Upper lobe of left lung (tissue), 6 donors: ENCODE data around the gene SMARCA1. TPM values are rescaled to one million over a fixed set of nuclear protein-coding genes. Genes with fewer than 3 reads are reported as not detected.
"Not testable (repeated sequence)": the region's sequence is repeated elsewhere in the genome, so short reads cannot be mapped to it uniquely, and the experiment has no call there.

ENCODE experiments used
- ATAC-seq, 2 donors: fragments of 200-7000 bp; cut with Tn5 transposase; one replicate each; pipeline ENCODE4 v1.9.1; 2022; ENCODE audit warnings: mild to moderate bottlenecking in 2 of 2, moderate library complexity in 2 of 2; ENCODE audit not compliant: low FRiP score in 2 of 2
- DNase-seq, 2 donors: peaks; one replicate each; pipeline ENCODE4 v3.0.0-alpha.2; 2019 to 2020
- H3K27ac ChIP-seq, 4 donors: fragments of 200-600 bp; sonication (generic); one replicate each; pipeline ENCODE4 v1.5.1; 2016 to 2019
- H3K27me3 ChIP-seq, 4 donors: fragments of 200-600 bp; sonication (generic); one replicate each; pipeline ENCODE4 v1.5.1; 2017 to 2019
- H3K36me3 ChIP-seq, 4 donors: fragments of 200-600 bp; sonication (generic); one replicate each; pipeline ENCODE4 v1.5.1; 2016 to 2019
- H3K4me1 ChIP-seq, 4 donors: fragments of 200-600 bp; sonication (generic); one replicate each; pipeline ENCODE4 v1.5.1; 2018 to 2019
- H3K4me3 ChIP-seq, 4 donors: fragments of 200-600 bp; sonication (generic); one replicate each; pipeline ENCODE4 v1.5.1; 2017 to 2019; ENCODE audit warnings: mild to moderate bottlenecking in 2 of 4, moderate library complexity in 1 of 4
- H3K9me3 ChIP-seq, 4 donors: fragments of 200-600 bp; sonication (generic); one replicate each; pipeline ENCODE4 v1.5.1; 2018 to 2019
- CTCF ChIP-seq, 6 experiments: fragments of 450-650 bp in 4 of 6; fragments of 200-600 bp in 2 of 6; sonication (generic) in 2 of 6; IDR thresholded peaks; one replicate each; pipeline ENCODE4 v1.5.1; 2016 to 2019; ENCODE audit warnings: antibody characterized with exemption in 6 of 6
- EP300 ChIP-seq, 4 donors: sonication (generic); formaldehyde crosslinking; IDR thresholded peaks; one replicate each; pipeline ENCODE4 v1.5.1; 2017; ENCODE audit warnings: antibody characterized with exemption in 4 of 4, control low read depth in 2 of 4
- POLR2A ChIP-seq, 4 donors: fragments of 450-650 bp; IDR thresholded peaks; one replicate each; pipeline ENCODE4 v1.5.1; 2016 to 2017; ENCODE audit warnings: antibody characterized with exemption in 4 of 4, mild to moderate bottlenecking in 2 of 4
- POLR2AphosphoS5 ChIP-seq, 2 donors: sonication (generic); formaldehyde crosslinking; IDR thresholded peaks; one replicate each; pipeline ENCODE4 v1.5.1; 2017; ENCODE audit warnings: antibody characterized with exemption in 2 of 2
- WGBS, 2 donors: methylation state at CpG; one replicate each; pipeline ENCODE4 v1.1.5; 2017 to 2018; 5-methylcytosine and 5-hydroxymethylcytosine counted together
- total RNA-seq, 6 donors: library from RNA; depleted of rRNA in 4 of 6; stranded (reverse); fragments of >200 nt in 4 of 6; gene quantifications; one replicate each; pipeline versions ENCODE4 v1.1.0 to v1.2.1, GENCODE V29; 2016 to 2021
- donor health status: DM: no; HTN: no; CAD: no; lungs with moderate emphysema.
- donor health status: DM: no; HTN: yes; CAD: no; lungs with severe emphysema.

SMARCA1 gene
- total RNA-seq, 6 donors from 2014 or later: 18.3 to 44.7 (median 29.5) TPM

DNA sequence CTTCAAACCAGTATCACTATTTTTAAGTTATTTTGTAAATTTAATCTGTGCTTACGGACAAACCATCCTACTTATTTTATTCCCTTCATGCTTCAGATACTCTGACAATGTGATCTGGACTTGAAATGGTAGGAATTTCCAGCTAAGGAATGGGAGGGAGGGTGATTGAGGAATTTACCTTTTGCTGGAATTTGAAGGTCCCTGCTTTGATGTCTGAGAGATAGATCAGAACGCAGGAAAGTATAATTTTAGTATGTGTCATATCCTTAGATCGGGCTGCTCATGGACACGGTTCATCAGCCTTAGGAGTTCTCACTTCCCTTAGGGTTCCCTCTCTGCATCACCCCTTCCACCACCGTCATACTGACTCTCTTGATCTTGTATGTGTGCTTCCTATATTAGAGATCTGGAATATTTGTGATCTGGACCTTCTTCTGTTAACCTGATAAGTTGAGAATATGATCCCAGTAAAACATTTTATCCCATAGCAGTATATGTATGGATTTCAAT, 33.6 kb upstream of the SMARCA1 start:
- no peak overlapping the region for H3K27ac ChIP-seq
- WGBS, 2 donors: 80 to 94% methylated on average over 5 of the region's 5 CpGs
- ATAC-seq (no peak), DNase-seq (no peak)
- no peak overlapping the region for H3K4me3 ChIP-seq
- peaks cover 0 to 28% (median 0%) of the 10 kb centered on the region in 4 donors for H3K36me3 ChIP-seq
- TF ChIP-seq EP300 (IDR thresholded peaks at IDR 0.05): no peak
- no peaks in the 10 kb centered on the region for H3K27me3 ChIP-seq
- H3K9me3 ChIP-seq: no peaks in the 10 kb centered on the region
- no peaks in the 10 kb centered on the region for H3K4me1 ChIP-seq

DNA sequence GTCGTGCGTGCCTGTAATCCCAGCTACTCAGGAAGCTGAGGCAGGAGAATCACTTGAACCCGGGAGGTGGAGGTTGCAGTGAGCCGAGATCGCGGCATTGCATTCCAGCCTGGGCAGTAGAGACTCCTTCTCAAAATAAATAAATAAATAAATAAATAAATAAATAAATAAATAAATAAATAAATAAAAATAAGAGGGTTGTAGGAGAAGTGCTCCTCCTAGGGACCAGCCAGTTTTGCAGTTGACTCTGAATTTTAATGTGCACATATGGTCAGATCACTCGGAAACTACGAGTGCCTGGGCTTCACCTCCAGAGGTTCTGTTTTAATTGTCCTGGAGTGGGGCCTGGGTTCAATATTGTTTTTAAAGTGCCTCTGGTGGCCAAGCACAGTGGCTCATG, 31.5 kb upstream of the SMARCA1 start:
- H3K9me3 ChIP-seq, ATAC-seq, DNase-seq, H3K27ac ChIP-seq, H3K4me1 ChIP-seq, H3K27me3 ChIP-seq, H3K4me3 ChIP-seq: not testable (repeated sequence)
- H3K36me3 ChIP-seq: peaks cover 0 to 16% (median 0%) of the 10 kb centered on the region in 4 donors
- WGBS, 2 donors: 89 to 94% methylated on average over 8 of the region's 8 CpGs

DNA sequence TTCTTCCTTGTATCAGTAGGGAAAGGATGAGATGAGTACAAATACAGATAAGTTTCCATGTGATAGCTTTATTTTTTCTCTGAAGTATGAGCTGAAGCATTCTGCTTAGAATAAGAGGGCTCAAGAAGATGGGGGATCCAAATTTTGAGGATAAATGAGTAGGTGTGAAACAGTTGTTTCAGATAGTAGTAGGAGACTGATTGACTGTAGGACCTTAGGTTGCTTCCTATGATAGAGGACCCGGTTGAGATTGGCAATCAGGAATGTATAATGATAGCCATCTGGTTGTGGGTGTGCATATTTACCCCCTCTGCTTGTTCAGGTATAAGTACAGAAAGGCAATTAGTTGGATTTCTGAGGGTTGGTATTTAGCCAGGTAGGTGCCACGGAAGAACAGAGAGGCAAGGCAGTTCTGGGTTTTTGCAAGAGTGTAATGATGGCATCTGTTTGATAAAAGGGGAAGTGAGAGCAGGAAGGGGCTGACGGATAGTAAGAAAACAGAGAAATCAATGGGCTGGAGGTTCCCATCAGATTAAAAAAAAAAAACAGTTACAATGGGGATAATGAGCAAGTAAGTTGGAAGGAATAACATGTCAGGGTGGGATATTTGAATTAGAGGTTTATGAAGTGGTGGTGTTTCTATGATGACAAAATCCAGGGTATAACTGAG, 30.5 kb upstream of the SMARCA1 start:
- no peak for DNase-seq
- no peak for ATAC-seq
- Histone ChIP-seq H3K9me3 (no peaks in the 10 kb centered on the region), H3K4me1 (no peaks in the 10 kb centered on the region), H3K27ac (no peak overlapping the region), H3K36me3 (peaks cover 0 to 6% (median 0%) of the 10 kb centered on the region in 4 donors), H3K27me3 (no peaks in the 10 kb centered on the region), H3K4me3 (no peak overlapping the region)
- TF ChIP-seq POLR2A (IDR thresholded peaks at IDR 0.05) (no peak), CTCF (IDR thresholded peaks at IDR 0.05) (no peak), POLR2AphosphoS5 (IDR thresholded peaks at IDR 0.05) (no peak), EP300 (IDR thresholded peaks at IDR 0.05) (no peak)
- WGBS, 2 donors: 62 to 78% methylated on average over 3 of the region's 3 CpGs

DNA sequence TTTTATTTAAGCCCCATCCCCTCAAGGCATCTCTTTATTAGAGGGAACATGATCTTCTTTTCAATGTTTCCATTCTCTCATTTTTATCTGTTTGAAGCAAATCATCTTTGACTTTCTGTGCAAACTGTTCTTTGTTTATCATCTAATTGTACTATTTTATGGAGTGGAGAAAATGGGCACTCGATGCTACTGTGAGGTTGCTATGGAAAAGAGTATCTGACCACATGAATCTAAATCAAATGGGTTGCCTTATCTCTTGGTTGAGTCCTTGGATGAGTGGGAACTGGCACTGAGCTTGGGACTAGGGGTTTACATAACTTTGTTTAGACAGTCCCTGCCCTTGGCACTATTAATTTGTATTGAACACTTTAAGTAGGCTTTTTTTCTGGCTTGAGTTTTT, 25.8 kb upstream of the SMARCA1 start:
- TF ChIP-seq POLR2A (IDR thresholded peaks at IDR 0.05) (no peak), POLR2AphosphoS5 (IDR thresholded peaks at IDR 0.05) (no peak), EP300 (IDR thresholded peaks at IDR 0.05) (no peak), CTCF (IDR thresholded peaks at IDR 0.05) (no peak)
- ATAC-seq: no peak

DNA sequence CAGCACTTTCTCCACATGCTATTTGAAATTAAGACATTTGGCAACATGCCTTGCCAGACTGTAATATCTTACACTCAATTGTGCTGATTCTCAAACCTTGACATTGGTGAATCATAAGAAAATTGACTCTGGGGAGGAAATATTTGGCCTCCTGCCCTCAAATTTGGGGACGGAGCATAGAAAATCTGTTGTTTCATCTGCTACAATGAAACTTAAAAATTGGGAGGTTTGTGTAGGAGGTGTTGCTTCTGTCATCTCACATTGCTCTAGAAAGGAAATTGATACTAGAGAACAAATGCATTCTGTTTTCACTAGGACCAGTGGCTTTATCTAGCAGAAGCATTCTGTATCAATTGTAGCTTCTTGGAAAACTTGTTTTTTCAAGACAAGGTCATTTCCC, 22.1 kb upstream of the SMARCA1 start:
- Histone ChIP-seq H3K27ac (no peak overlapping the region), H3K9me3 (no peaks in the 10 kb centered on the region), H3K4me3 (no peak overlapping the region), H3K27me3 (no peaks in the 10 kb centered on the region), H3K4me1 (peaks cover 0 to 5% (median 0%) of the 10 kb centered on the region in 4 donors), H3K36me3 (peaks cover 0 to 5% (median 0%) of the 10 kb centered on the region in 4 donors)
- TF ChIP-seq CTCF (IDR thresholded peaks at IDR 0.05): no peak
- WGBS, 2 donors: 84 to 90% methylated on average over 1 of the region's 1 CpG
- ATAC-seq (no peak), DNase-seq (no peak)

More for the DNA sequence above, 25.8 kb upstream of the SMARCA1 start:
- H3K27ac ChIP-seq: no peak overlapping the region
- H3K4me3 ChIP-seq: no peak overlapping the region
- no peaks in the 10 kb centered on the region for H3K9me3 ChIP-seq
- no peak for DNase-seq
- peaks cover 0 to 5% (median 0%) of the 10 kb centered on the region in 4 donors for H3K36me3 ChIP-seq
- WGBS, 2 donors: 76 to 83% methylated on average over 1 of the region's 1 CpG
- no peaks in the 10 kb centered on the region for H3K4me1 ChIP-seq
- no peaks in the 10 kb centered on the region for H3K27me3 ChIP-seq

DNA sequence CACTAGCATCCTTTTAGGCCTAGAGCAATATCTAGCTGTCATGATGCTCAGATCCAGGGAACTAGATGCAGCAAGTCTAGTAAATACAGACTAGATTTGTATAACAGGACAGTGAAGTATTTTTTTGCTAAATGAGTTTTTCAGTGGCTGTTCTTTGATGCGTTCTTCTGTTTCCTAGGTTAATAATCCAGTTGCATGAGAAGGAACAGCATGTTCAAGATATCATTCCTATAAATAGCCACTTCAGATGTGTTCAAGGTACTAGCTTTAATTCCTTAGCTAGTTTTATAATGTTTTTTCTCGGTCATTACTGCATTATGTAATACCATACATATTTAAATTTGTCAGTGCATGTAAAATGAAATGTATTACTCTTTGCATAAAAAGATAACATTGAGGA, 21.5 kb upstream of the SMARCA1 start:
- Histone ChIP-seq H3K9me3 (no peaks in the 10 kb centered on the region), H3K4me1 (peaks cover 0 to 5% (median 0%) of the 10 kb centered on the region in 4 donors), H3K36me3 (peaks cover 0 to 5% (median 0%) of the 10 kb centered on the region in 4 donors), H3K27ac (no peak overlapping the region), H3K4me3 (no peak overlapping the region), H3K27me3 (no peaks in the 10 kb centered on the region)
- ATAC-seq (no peak), DNase-seq (no peak)
- TF ChIP-seq EP300 (IDR thresholded peaks at IDR 0.05) (no peak), CTCF (IDR thresholded peaks at IDR 0.05) (no peak), POLR2A (IDR thresholded peaks at IDR 0.05) (no peak), POLR2AphosphoS5 (IDR thresholded peaks at IDR 0.05) (no peak)
- 80 to 100% methylated on average over 2 of the region's 2 CpGs for WGBS, 2 donors
